Midbrain (tissue), 1 donor: ENCODE results near the gene C1orf35.

Source experiments
- DNase-seq: peaks from one replicate; lab custom pipeline; 2025; lab: John Stamatoyannopoulos, UW

The C1orf35 gene

GRCh38 chr1:228063251-228064191 lies 39.6 kb downstream of the C1orf35 start:
- no peak for DNase-seq

- no peak for DNase-seq
These were observed 40.3 kb downstream of the C1orf35 start for GRCh38 chr1:228062812-228063211.

- DNase-seq, result no peak
These were observed 40.9 kb downstream of the C1orf35 start for GRCh38 chr1:228062085-228062791.

GRCh38 chr1:228061411-228062084 lies 41.6 kb downstream of the C1orf35 start:
- no peak for DNase-seq

GRCh38 chr1:228060458-228061190 lies 42.5 kb downstream of the C1orf35 start:
- no peak for DNase-seq

GRCh38 chr1:228059634-228060457 lies 43.3 kb downstream of the C1orf35 start:
- no peak for DNase-seq

- DNase-seq, result no peak
These were observed 44.0 kb downstream of the C1orf35 start for GRCh38 chr1:228058949-228059633.

- DNase-seq, result no peak
These were observed 44.8 kb downstream of the C1orf35 start for GRCh38 chr1:228058172-228058948.
